Measurements from ENCODE around the gene TNRC6A.

The TNRC6A gene

DNA sequence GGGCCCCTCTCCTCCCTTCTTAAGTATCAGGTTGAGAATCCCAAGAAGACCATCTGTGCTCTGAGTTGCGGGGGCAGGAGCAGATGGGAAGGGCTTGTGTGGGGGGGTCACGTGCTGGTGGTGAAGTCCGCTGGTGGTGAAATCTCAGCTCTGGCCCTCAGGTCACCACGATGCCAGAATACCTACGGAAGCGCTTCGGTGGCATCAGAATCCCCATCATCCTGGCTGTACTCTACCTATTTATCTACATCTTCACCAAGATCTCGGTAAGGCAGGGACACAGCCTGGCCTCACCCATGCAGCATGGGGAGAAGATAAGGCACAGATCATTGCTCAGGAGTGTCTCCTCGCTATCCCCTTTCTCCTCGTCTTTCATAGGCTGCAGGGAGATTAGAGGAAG, 146.0 kb downstream of the TNRC6A start:
- Histone ChIP-seq H3K36me3 (ENCODE audit: low read depth) (no peaks in the 10 kb centered on the region), H3K4me3 (ENCODE audit: severe bottlenecking) (no peak overlapping the region), H3K9me3 (ENCODE audit: severe bottlenecking) (no peaks in the 10 kb centered on the region), H3K4me1 (ENCODE audit: insufficient read depth, poor library complexity, severe bottlenecking) (no peaks in the 10 kb centered on the region), H3K27me3 (ENCODE audit: insufficient read depth, poor library complexity, severe bottlenecking) (no peaks in the 10 kb centered on the region), H3K27ac (ENCODE audit: poor library complexity, severe bottlenecking) (no peak overlapping the region)
- ATAC-seq (ENCODE audit: low read depth) (no peak), DNase-seq (ENCODE audit: low spot score) (no peak)
- TF ChIP-seq, protein P1, sequence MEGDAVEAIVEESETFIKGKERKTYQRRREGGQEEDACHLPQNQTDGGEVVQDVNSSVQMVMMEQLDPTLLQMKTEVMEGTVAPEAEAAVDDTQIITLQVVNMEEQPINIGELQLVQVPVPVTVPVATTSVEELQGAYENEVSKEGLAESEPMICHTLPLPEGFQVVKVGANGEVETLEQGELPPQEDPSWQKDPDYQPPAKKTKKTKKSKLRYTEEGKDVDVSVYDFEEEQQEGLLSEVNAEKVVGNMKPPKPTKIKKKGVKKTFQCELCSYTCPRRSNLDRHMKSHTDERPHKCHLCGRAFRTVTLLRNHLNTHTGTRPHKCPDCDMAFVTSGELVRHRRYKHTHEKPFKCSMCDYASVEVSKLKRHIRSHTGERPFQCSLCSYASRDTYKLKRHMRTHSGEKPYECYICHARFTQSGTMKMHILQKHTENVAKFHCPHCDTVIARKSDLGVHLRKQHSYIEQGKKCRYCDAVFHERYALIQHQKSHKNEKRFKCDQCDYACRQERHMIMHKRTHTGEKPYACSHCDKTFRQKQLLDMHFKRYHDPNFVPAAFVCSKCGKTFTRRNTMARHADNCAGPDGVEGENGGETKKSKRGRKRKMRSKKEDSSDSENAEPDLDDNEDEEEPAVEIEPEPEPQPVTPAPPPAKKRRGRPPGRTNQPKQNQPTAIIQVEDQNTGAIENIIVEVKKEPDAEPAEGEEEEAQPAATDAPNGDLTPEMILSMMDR (IDR thresholded peaks at IDR 0.05; ENCODE audit: poor library complexity, severe bottlenecking), result no peak
